Rectal smooth muscle tissue (tissue), 1 donor: ENCODE results near the gene TMEM252.

Source experiments
- H3K27ac ChIP-seq: one replicate; pipeline ENCODE4 v1.7.0; 2013; ENCODE audit warnings: low read depth, low read length, inconsistent platforms
- H3K27me3 ChIP-seq: one replicate; pipeline ENCODE4 v1.7.0; 2013; ENCODE audit warnings: low read length; ENCODE audit not compliant: control insufficient read depth, insufficient read depth
- H3K36me3 ChIP-seq: one replicate; pipeline ENCODE4 v1.7.0; 2013; ENCODE audit warnings: low read length; ENCODE audit not compliant: control insufficient read depth, insufficient read depth
- H3K4me1 ChIP-seq: one replicate; pipeline ENCODE4 v1.7.0; 2013; ENCODE audit warnings: low read length; ENCODE audit not compliant: control insufficient read depth, insufficient read depth
- H3K4me3 ChIP-seq: one replicate; pipeline ENCODE4 v1.7.0; 2013; ENCODE audit warnings: low read length
- H3K9ac ChIP-seq: one replicate; pipeline ENCODE4 v1.7.0; 2013; ENCODE audit warnings: low read length

TMEM252 gene

GRCh38 chr9:68488126-68488525, 52.6 kb downstream of the TMEM252 start:
- no peak overlapping the region for H3K27ac ChIP-seq
- no peak overlapping the region for H3K4me3 ChIP-seq
- H3K36me3 ChIP-seq: peaks cover 6% of the 10 kb centered on the region
- peaks cover 13% of the 10 kb centered on the region for H3K4me1 ChIP-seq
- no peak overlapping the region for H3K9ac ChIP-seq
- no peaks in the 10 kb centered on the region for H3K27me3 ChIP-seq
